ENCODE measurements around the gene PLCG2. TPM values are rescaled to one million over a fixed set of nuclear protein-coding genes. Genes with fewer than 3 reads are reported as not detected.

Gene PLCG2
- total RNA-seq, 1 experiment from 2014 or later, result 6.0 TPM

DNA sequence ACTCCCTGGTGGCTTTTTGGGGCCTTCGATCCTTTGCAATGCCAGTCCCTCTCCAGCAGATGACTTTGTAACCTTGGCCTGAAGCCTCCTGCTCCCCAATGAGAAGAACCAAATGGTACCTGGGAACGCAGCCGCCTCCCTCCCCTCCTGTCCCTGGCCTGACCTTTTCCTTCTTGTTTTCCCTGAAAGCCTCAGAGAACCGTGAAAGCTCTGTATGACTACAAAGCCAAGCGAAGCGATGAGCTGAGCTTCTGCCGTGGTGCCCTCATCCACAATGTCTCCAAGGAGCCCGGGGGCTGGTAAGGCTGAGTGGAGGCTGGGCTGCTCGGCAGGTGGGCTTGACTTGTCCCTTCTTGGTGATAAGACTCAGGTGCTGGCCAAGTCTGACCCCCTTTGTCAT, 144.2 kb downstream of the PLCG2 start:
- H3K23ac ChIP-seq (ENCODE audit: insufficient read length, low read depth, low read length), result no peak overlapping the region
- no peak overlapping the region for H4K8ac ChIP-seq (replicated peaks; ENCODE audit: insufficient read length, low read depth, low read length)
- no peak overlapping the region for H3K4ac ChIP-seq (ENCODE audit: low read depth, low read length)
- H2BK5ac ChIP-seq (ENCODE audit: insufficient read length, low read length), result no peak overlapping the region
- H3K4me1 ChIP-seq (ENCODE audit: insufficient read depth, low read length), result no peaks in the 10 kb centered on the region
- WGBS (ENCODE audit: extremely low coverage, insufficient read length, low lambda C conversion rate), result no CpG with 5 or more reads among the region's 9 CpGs
- TF ChIP-seq, protein P1, sequence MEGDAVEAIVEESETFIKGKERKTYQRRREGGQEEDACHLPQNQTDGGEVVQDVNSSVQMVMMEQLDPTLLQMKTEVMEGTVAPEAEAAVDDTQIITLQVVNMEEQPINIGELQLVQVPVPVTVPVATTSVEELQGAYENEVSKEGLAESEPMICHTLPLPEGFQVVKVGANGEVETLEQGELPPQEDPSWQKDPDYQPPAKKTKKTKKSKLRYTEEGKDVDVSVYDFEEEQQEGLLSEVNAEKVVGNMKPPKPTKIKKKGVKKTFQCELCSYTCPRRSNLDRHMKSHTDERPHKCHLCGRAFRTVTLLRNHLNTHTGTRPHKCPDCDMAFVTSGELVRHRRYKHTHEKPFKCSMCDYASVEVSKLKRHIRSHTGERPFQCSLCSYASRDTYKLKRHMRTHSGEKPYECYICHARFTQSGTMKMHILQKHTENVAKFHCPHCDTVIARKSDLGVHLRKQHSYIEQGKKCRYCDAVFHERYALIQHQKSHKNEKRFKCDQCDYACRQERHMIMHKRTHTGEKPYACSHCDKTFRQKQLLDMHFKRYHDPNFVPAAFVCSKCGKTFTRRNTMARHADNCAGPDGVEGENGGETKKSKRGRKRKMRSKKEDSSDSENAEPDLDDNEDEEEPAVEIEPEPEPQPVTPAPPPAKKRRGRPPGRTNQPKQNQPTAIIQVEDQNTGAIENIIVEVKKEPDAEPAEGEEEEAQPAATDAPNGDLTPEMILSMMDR (conservative IDR thresholded peaks at IDR 0.05), result no peak
- H3K27ac ChIP-seq (ENCODE audit: insufficient read length, low read depth, low read length), result no peak overlapping the region
- no peaks in the 10 kb centered on the region for H3K79me2 ChIP-seq (ENCODE audit: insufficient read depth, low read length)
- H3K56ac ChIP-seq (ENCODE audit: insufficient read length, low read depth, low read length), result no peak overlapping the region
- no peaks in the 10 kb centered on the region for H3K9me3 ChIP-seq (ENCODE audit: control insufficient read depth, low read depth, low read length)
- H3K27me3 Mint-ChIP-seq (ENCODE audit: low read depth), result no peaks in the 10 kb centered on the region; the same call in 1 of the 2 replicates
- H2AK5ac ChIP-seq (ENCODE audit: insufficient read length, low read length), result no peak overlapping the region
- peaks cover 4 to 6% of the 10 kb centered on the region in 2 experiments; a peak in 2 of 4 replicates for H3K4me1 Mint-ChIP-seq
- H4K20me1 ChIP-seq (ENCODE audit: control insufficient read depth, insufficient read depth, insufficient read length), result no peaks in the 10 kb centered on the region
- no peaks in the 10 kb centered on the region for H3K79me1 ChIP-seq (ENCODE audit: insufficient read depth, low read depth, low read length, poor library complexity, severe bottlenecking)
- H2BK12ac ChIP-seq (ENCODE audit: insufficient read length, low read depth, low read length), result no peak overlapping the region
- no peak overlapping the region for H3K18ac ChIP-seq (ENCODE audit: insufficient read length, low read depth, low read length)
- H3K4me2 ChIP-seq (ENCODE audit: insufficient read depth, insufficient read length, low read length), result no peak overlapping the region
- H3K27me3 ChIP-seq (ENCODE audit: insufficient read depth, low read length), result no peaks in the 10 kb centered on the region
- H3K9me3 Mint-ChIP-seq, result no peaks in the 10 kb centered on the region
- H3K14ac ChIP-seq (ENCODE audit: insufficient read depth, low read length), result no peak overlapping the region
- no peak overlapping the region for H2BK20ac ChIP-seq (ENCODE audit: low read depth, low read length, poor library complexity, severe bottlenecking)
- peak overlapping the region in 1 of 3 experiments; percentile 81; a peak in 2 of 7 replicates for H3K27ac Mint-ChIP-seq
- no peak overlapping the region for H2BK120ac ChIP-seq (ENCODE audit: low read depth, low read length, poor library complexity, severe bottlenecking)
- no peak overlapping the region for H2AFZ ChIP-seq (ENCODE audit: low read length)
- no peak overlapping the region for H2BK15ac ChIP-seq (ENCODE audit: low read depth, low read length)
- peaks cover 0 to 4% (median 0%) of the 10 kb centered on the region in 3 experiments; a peak in 2 of 7 replicates for H3K36me3 Mint-ChIP-seq (ENCODE audit: insufficient read depth in 1 of 3, low read depth in 3 of 3)
- no peak overlapping the region for H3K4me3 Mint-ChIP-seq
- no peak overlapping the region for H3K9ac ChIP-seq (ENCODE audit: extremely low read depth, insufficient read length, low read length)
- H3T11ph ChIP-seq (ENCODE audit: low read length), result no peak overlapping the region
- no peaks in the 10 kb centered on the region for H3K23me2 ChIP-seq (ENCODE audit: insufficient read length, low read depth, low read length, poor library complexity, severe bottlenecking)
- no peak overlapping the region for H4K5ac ChIP-seq (ENCODE audit: insufficient read length, low read depth, low read length)
- H4K91ac ChIP-seq (ENCODE audit: insufficient read length, low read depth, low read length), result no peak overlapping the region
- DNase-seq, result no peak
